Activated T-cell treated with anti-CD3 and anti-CD28 coated beads, Interleukin-2, amount 50 U/mL, for 24 hours (primary cell): Measurements from ENCODE around the gene UBE2S.
"Not testable (repeated sequence)": the region's sequence is repeated elsewhere in the genome, so short reads cannot be mapped to it uniquely, and the experiment has no call there.

ENCODE experiments used
- DNase-seq: peaks from one replicate; pipeline ENCODE4 v3.0.0-alpha.2; 2020
- H3K27ac Mint-ChIP-seq: 2 replicates; pipeline ENCODE4 v1.8.0; 2020; ENCODE audit warnings: mild to moderate bottlenecking, mixed read lengths
- H3K27me3 Mint-ChIP-seq: 2 replicates; pipeline ENCODE4 v1.8.0; 2020; ENCODE audit warnings: mixed read lengths
- H3K36me3 Mint-ChIP-seq: 2 replicates; pipeline ENCODE4 v1.8.0; 2020; ENCODE audit warnings: low read depth, mixed read lengths
- H3K4me1 Mint-ChIP-seq: 2 replicates; pipeline ENCODE4 v1.8.0; 2020; ENCODE audit warnings: low read depth, mixed read lengths
- H3K4me3 Mint-ChIP-seq: 2 replicates; pipeline ENCODE4 v1.8.0; 2020; ENCODE audit warnings: mild to moderate bottlenecking, moderate library complexity, mixed read lengths
- H3K9me3 Mint-ChIP-seq: 2 replicates; pipeline ENCODE4 v1.8.0; 2020; ENCODE audit warnings: mixed read lengths

Gene UBE2S

DNA sequence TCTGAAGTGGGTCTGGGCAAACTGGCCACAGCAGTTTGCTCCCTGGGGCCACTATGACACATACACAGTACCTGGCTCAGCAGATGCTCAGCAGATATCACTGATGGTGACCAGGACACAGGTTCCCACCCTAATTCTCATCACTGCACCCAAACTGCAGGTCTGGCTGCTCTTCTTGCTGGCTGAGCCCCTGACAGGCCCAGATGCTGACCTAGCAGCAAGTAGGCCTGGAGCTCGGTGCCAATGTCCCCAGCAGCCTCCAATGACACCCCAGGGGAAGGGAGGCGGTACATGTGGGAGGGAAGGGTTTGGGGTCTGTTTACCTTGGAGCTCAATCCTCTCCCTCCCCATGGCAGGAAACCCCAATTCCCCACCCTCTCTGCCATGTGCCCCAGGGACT is 5.1 kb downstream of the UBE2S start:
- peaks cover 75% of the 10 kb centered on the region for H3K36me3 Mint-ChIP-seq

DNA sequence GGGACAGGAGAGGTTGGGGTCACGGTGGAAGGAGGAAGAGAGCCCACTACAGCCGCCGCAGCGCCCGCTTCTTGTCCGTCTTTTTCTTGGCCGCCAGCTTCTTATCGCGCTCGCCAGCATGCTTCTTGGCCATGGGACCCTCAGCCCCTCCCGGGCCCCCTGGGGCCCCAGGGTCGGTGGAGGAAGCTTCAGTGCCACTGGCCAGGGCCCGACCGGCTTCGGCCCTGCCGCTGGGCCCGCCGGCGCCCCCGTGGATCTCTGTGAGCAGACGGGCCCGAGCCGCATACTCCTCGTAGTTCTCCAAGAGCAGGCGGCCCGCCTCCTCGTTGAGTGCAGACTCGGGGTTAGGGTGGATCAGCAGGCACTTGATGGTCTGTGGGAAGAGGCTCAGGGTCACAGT is 6.2 kb downstream of the UBE2S start:
- peaks cover 66% of the 10 kb centered on the region for H3K36me3 Mint-ChIP-seq
- H3K4me1 Mint-ChIP-seq = peaks cover 48% of the 10 kb centered on the region
- DNase-seq, H3K27me3 Mint-ChIP-seq, H3K9me3 Mint-ChIP-seq, H3K4me3 Mint-ChIP-seq: not testable (repeated sequence)
- H3K27ac Mint-ChIP-seq = peak overlapping the region; percentile 44

More for the DNA sequence above, 5.1 kb downstream of the UBE2S start:
- H3K27ac Mint-ChIP-seq = no peak overlapping the region
- no peaks in the 10 kb centered on the region for H3K9me3 Mint-ChIP-seq
- peak overlapping the region; percentile 36 for H3K4me3 Mint-ChIP-seq
- DNase-seq = no peak
- H3K4me1 Mint-ChIP-seq = peaks cover 51% of the 10 kb centered on the region
- no peaks in the 10 kb centered on the region for H3K27me3 Mint-ChIP-seq

DNA sequence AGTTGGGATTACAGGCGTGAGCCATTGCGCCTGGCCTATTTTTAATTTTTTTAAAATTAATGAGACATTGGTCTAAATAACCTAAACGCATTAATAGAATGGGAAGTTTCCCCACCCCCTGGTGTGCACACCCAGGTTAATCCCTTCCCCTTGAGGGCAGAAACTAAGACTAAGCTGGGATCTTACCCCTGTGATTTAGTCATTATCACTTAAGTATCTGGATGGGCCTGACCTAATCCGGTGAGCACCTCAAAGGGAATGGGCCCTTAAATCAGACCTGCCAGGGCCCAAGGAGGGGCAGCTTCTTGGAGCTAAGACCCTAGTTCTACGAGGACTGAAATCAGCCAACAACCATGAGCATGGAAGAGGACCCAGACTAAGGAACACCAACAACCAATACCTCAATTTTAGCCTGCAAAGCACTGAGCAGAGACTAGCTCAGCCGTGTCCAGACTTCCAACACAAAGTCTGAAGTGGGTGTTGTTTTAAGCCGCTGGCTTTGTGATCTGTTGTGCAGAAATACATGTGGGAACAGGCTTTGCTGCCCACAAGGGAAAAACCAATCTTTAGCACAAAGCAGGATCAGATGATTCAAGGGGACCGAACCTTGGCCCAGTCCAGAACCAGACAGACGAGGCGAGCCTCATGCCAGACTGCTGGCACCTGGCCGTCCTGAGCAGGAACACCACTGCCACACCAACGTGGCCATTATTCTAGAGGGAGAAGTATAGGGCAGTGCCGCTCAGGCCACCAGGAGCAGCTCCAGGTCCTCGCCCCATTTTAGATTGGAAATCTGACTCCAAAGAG is 7.1 kb downstream of the UBE2S start:
- peaks cover 57% of the 10 kb centered on the region for H3K36me3 Mint-ChIP-seq
- H3K4me3 Mint-ChIP-seq = no peak overlapping the region
- peaks cover 39% of the 10 kb centered on the region for H3K4me1 Mint-ChIP-seq
- H3K27ac Mint-ChIP-seq = no peak overlapping the region
- DNase-seq = no peak
- no peaks in the 10 kb centered on the region for H3K27me3 Mint-ChIP-seq
- no peaks in the 10 kb centered on the region for H3K9me3 Mint-ChIP-seq

DNA sequence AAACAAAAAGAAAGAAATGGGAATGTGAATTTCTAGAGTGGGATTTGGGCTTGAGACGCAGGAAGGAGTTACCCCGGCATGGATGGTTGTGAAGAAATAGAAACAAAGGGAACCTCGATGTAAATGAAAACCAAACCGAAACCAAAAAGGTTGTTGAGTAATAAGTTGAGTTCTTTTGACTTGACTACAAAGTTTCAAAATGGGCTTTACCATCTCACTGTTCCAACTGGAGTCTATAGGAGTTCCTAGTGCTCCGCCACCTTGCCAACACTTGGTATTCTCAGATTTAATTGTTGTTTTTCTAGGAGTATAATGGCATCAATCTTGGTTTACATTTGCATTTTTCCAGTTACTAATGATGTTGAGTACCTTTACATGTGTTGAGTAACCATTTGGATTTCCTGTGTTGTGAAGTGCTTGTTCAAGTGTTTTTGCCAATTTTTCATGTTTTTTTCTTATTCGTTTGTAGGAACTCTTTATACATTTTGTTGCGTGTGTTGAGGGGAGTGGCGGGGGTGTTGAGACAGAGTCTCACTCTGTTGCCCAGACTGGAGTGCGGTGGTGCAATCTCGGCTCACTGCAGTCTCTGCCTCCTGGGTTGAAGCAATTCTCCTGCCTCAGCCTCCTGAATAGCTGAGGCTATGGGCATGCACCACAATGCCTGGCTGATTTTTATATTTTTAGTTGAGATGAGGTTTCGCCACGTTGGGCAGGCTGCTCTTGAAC is 9.2 kb downstream of the UBE2S start:
- Mint-ChIP-seq H3K9me3 (no peaks in the 10 kb centered on the region), H3K4me1 (peaks cover 29% of the 10 kb centered on the region), H3K36me3 (peaks cover 37% of the 10 kb centered on the region), H3K27me3 (no peaks in the 10 kb centered on the region), H3K4me3 (no peak overlapping the region), H3K27ac (peak overlapping the region; percentile 19)
- no peak for DNase-seq

DNA sequence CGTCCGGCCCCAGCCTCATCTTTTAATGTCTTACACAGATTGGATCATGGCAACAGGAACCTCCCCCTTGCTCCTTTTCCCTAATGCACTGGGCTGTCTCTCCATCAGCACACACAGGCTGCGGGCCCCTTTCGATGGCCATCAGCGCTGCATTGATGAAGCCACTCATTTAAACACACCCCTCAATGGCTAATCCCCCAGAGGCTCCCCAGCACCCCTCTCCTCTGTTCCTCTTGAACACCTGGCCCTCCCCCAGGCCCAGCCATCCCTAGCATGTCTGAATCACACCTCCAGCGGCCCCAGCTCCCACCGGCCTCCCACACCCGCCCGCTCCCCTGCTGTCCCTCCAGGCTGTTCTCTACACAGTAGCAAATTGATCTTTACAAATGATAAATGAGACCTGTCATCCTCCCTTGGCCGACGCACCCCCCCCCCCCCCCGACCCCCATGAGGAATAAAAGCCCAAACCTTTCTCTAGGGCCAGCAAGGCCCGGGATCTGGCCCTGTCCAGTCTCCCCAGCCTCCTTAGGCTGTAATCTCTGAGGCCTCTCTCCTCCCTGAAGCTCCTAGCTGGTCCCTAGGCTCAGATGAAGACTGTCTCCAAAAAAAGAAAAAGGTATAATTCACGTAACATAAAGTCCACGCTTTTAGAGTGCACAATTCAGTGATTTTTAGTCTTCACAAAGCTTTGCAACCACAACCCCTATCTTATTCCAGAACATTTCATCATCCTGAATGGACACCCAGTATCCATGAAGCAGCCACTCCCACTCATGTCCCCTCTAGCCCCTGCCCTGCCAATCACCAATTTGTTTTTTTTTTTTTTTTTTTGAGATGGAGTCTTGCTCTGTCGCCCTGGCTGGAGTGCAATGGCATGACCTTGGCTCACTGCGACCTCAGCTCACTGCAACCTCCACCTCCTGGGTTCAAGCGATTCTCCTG is 14.5 kb downstream of the UBE2S start:
- no peak for DNase-seq
- H3K27ac Mint-ChIP-seq = peak overlapping the region; percentile 79
- peaks cover 27% of the 10 kb centered on the region for H3K4me1 Mint-ChIP-seq
- H3K4me3 Mint-ChIP-seq = no peak overlapping the region
- H3K9me3 Mint-ChIP-seq = no peaks in the 10 kb centered on the region
- no peaks in the 10 kb centered on the region for H3K27me3 Mint-ChIP-seq
- H3K36me3 Mint-ChIP-seq = peaks cover 38% of the 10 kb centered on the region

DNA sequence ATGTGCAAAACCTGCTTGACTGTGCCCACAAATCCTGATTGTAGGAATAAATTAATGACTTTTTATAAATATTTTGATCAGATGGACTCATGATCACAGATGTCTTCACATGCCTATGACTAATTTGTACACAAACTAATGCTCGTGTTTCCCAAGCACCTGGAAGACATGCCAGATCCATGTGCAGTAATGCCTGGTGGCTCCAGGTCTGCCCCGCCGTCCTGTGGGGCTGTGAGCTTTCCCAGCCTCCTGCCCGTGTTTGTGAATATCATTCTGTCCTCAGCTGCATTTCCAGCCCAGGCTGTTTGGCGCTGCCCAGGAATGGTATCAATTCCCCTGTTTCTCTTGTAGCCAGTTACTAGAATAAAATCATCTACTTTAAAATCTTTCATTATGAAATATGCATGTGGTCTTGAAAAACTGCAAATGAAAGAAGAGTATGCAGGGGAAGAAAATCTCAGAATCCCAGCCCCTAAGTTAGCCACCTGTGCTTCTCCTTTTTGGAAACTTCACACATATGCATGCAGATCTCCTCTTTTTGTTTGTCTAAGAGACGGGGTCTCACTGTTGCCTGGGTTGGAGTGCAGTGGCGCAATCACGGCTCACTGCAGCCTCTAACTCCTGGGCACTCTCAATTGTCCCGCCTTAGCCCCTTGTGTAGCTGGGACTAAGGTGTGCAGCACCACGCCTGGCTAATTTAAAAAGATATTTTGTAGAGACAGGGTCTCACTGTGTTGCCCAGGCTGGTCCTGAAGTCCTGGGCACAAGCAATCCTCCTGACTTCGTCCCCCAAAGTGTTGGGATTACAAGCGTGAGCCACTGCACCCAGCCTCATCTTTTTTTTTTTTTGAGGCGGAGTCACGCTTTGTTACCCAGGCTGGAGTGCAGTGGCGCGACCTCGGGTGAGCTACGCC is 15.6 kb downstream of the UBE2S start:
- H3K36me3 Mint-ChIP-seq = peaks cover 49% of the 10 kb centered on the region
- no peaks in the 10 kb centered on the region for H3K27me3 Mint-ChIP-seq
- no peak overlapping the region for H3K4me3 Mint-ChIP-seq
- no peak for DNase-seq
- peak overlapping the region; percentile 82 for H3K27ac Mint-ChIP-seq
- peaks cover 31% of the 10 kb centered on the region for H3K4me1 Mint-ChIP-seq
- H3K9me3 Mint-ChIP-seq = no peaks in the 10 kb centered on the region

DNA sequence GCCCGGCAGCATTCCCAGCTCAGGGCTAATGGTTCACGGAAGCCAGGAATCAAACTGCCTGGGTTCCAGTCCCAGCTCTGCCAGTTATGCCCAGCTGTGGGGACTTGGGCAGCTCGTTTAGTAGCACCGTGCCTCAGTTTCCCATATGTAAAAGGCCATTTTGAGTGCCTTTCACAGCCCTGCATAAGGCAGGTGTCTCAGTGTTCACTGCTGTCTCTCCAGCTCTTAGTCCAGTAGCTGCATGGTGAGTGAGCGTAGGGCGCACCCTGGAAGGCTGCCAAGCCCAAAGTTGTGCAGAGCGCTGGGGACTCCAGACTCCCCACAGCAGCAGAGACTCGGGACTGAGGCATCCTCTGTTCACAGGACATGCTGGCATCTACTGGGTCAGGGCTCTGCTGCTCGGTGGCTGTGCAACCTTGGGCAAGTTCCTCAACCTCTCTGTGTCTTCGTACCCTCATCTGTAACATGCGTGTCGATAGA is 16.4 kb downstream of the UBE2S start:
- peaks cover 56% of the 10 kb centered on the region for H3K36me3 Mint-ChIP-seq
- H3K27ac Mint-ChIP-seq = peak overlapping the region; percentile 82
- DNase-seq = peak; percentile 56
- peaks cover 34% of the 10 kb centered on the region for H3K4me1 Mint-ChIP-seq
- H3K9me3 Mint-ChIP-seq = no peaks in the 10 kb centered on the region
- no peaks in the 10 kb centered on the region for H3K27me3 Mint-ChIP-seq
- H3K4me3 Mint-ChIP-seq = no peak overlapping the region

DNA sequence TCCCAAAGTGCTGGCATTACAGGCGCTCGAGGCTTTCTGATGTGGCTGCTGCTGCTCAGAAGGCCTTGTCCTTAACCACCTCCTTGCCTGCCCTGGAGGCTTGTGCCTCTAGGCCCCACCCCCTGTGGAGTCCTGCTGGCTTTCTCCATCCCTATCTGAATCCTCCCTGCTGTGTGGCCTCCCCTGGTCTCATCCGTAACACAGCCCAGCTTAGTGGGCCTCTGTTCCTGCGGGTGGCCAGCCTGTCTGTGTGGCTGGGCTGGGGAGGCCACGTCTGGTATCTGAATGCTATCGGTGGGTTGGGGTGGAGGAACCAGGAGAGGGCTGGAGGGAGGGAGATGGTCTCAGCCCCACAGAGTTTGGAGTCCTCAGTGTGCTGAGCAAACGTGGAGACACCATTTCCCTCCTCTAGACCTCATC is 17.1 kb downstream of the UBE2S start:
- peaks cover 36% of the 10 kb centered on the region for H3K4me1 Mint-ChIP-seq
- H3K27me3 Mint-ChIP-seq = no peaks in the 10 kb centered on the region

DNA sequence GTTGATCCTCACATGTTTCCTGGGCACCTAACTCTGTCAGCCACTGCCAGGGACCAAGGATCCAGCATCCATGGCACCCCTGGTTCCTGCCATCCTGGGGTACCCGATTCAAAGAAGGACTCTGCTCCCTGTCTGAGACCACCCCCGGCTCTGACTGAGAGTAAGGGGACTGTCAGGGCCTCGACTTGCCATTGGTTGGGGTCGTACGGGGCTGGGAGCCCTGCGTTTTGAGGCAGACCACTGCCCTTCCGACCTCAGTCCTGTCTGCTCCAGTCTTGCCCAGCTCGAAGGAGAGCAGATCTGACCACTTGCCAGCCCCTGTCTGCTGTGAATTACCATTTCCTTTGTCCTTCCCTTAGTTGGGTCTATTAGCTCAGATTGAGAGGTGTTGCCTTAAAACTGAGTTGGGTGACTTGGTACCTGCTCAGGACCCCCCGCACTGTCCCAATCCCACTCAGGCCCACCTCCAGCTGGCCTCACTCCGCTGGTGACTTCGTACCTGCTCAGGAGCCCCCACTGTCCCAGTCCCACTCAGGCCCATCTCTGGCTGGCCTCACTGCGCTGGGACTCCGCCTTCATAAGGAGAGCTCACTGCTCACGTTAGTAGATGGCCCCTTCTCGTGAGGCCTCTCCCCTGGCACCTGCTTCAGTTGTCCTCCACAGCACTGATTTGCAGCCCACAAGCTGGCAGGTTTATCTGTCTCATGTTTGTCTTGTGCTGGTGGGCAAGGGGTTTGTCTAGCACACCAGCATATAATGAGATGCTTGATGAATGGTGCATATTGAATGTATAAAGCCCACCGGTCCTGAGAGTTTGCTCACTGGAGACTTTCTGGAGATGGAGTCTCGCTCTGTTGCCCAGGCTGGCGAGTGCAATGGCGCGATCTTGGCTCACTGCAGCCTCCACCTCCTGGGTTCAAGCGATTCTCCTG is 17.9 kb downstream of the UBE2S start:
- peaks cover 65% of the 10 kb centered on the region for H3K36me3 Mint-ChIP-seq
- peak overlapping the region; percentile 92 for H3K4me3 Mint-ChIP-seq
- peak overlapping the region; percentile 99 for H3K27ac Mint-ChIP-seq
- DNase-seq = no peak
- no peaks in the 10 kb centered on the region for H3K27me3 Mint-ChIP-seq
- peaks cover 39% of the 10 kb centered on the region for H3K4me1 Mint-ChIP-seq
- H3K9me3 Mint-ChIP-seq = no peaks in the 10 kb centered on the region

More for the DNA sequence above, 17.1 kb downstream of the UBE2S start:
- Mint-ChIP-seq H3K27ac (peak overlapping the region; percentile 82), H3K9me3 (no peaks in the 10 kb centered on the region), H3K36me3 (peaks cover 63% of the 10 kb centered on the region), H3K4me3 (peak overlapping the region; percentile 1)
- DNase-seq = peak; percentile 53

DNA sequence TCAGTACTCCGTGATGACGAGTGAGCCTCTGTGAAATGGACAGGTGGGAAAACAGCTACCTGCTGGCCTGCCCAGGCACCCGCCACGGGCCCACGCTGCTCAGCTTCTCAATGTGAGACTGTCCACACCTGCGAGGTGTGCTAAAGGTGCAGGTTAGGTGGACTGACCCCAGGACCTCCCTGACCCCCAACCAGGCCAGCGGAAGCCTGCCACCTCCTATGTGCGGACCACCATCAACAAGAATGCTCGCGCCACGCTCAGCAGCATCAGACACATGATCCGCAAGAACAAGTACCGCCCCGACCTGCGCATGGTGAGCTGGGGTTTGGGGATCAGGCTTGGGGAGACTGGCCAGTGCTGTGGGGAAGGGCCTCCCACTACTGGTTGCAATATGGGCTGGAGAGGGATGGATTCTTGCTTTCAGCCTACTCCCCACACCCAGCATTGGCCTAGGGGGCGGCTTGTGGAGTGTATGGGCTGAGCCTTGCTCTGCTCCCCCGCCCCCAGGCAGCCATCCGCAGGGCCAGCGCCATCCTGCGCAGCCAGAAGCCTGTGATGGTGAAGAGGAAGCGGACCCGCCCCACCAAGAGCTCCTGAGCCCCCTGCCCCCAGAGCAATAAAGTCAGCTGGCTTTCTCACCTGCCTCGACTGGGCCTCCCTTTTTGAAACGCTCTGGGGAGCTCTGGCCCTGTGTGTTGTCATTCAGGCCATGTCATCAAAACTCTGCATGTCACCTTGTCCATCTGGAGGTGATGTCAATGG is 19.7 kb downstream of the UBE2S start:
- Mint-ChIP-seq H3K36me3 (peaks cover 73% of the 10 kb centered on the region), H3K4me1 (peaks cover 49% of the 10 kb centered on the region), H3K4me3 (peak overlapping the region; percentile 92), H3K27me3 (no peaks in the 10 kb centered on the region), H3K9me3 (no peaks in the 10 kb centered on the region), H3K27ac (peak overlapping the region; percentile 99)
- DNase-seq = no peak

DNA sequence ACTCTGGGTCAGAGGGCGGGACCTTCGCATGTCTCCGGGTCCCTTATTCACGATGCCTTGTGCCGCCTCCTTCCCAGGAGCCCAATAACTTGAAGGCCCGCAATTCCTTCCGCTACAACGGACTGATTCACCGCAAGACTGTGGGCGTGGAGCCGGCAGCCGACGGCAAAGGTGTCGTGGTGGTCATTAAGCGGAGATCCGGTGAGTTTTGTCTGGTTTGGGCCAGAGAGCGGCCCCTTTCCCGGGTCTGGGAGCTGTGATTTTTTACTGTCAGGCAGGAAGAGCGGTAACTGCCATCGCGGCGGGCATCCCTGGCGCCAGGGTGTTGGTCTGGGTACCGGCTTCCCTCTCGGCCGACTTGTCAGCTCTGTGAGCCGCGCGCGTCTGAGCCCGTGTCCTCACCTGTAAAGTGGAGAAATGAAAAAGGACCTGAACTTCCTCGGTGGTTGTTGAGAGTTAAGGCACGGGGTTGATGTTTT is 21.1 kb downstream of the UBE2S start:
- H3K4me3 Mint-ChIP-seq = peak overlapping the region; percentile 92
- H3K4me1 Mint-ChIP-seq = peaks cover 59% of the 10 kb centered on the region
- no peaks in the 10 kb centered on the region for H3K27me3 Mint-ChIP-seq
- peaks cover 80% of the 10 kb centered on the region for H3K36me3 Mint-ChIP-seq
- peak overlapping the region; percentile 99 for H3K27ac Mint-ChIP-seq
- H3K9me3 Mint-ChIP-seq = no peaks in the 10 kb centered on the region
- DNase-seq = no peak
